Lower leg skin (tissue), 3 donors: ENCODE results near the gene LPCAT3.

Source experiments
- CTCF ChIP-seq, 3 donors: fragments of 450-650 bp; IDR thresholded peaks; one replicate each; pipeline ENCODE4 v1.5.1; 2016; ENCODE audit warnings: antibody characterized with exemption in 3 of 3, mild to moderate bottlenecking in 3 of 3, moderate library complexity in 2 of 3
- POLR2A ChIP-seq, 2 donors: fragments of 450-650 bp; IDR thresholded peaks; one replicate each; pipeline ENCODE4 v1.6.1; 2016 to 2017; ENCODE audit warnings: antibody characterized with exemption in 2 of 2, mild to moderate bottlenecking in 1 of 2, moderate library complexity in 1 of 2

DNA sequence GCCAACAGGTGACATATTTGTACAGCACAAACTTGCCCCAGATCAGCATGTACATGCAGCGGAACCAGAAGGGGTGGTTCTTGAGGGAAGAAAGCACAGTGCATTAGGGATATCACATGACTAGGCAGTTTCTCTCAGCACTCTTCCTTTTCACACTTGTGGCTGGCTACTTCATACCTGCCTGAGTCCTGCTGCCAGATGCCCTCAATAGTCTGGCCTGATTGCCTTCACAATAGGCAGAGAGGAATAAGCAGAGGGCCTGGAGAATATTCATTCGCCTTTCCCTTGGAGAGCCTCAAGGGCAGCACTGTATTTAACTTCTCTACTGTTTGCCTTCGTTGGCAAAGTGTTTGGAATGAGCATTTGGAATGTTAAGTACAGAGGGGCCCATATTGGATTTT, 39.7 kb downstream of the LPCAT3 start:
- TF ChIP-seq CTCF (IDR thresholded peaks at IDR 0.05) (no peak), POLR2A (IDR thresholded peaks at IDR 0.05) (no peak)
